Nephron progenitor cell (in vitro differentiated cells): ENCODE measurements around the gene PARP16.
A peak's percentile ranks its signal among the peaks of the same experiment; 100 is the strongest.
"Not testable (repeated sequence)": the region's sequence is repeated elsewhere in the genome, so short reads cannot be mapped to it uniquely, and the experiment has no call there.

Source experiments
- DNase-seq: peaks from one replicate; pipeline ENCODE4 v3.0.0; 2021
- H3K27ac Mint-ChIP-seq: 2 replicates; pipeline ENCODE4 v1.8.0; 2021; ENCODE audit warnings: mild to moderate bottlenecking, moderate library complexity, mixed read lengths
- H3K27me3 Mint-ChIP-seq: 2 replicates; pipeline ENCODE4 v1.8.0; 2021; ENCODE audit warnings: mild to moderate bottlenecking, low read depth, mixed read lengths; ENCODE audit not compliant: poor library complexity
- H3K36me3 Mint-ChIP-seq: 2 replicates; pipeline ENCODE4 v1.8.0; 2021; ENCODE audit warnings: low read depth, mixed read lengths
- H3K4me1 Mint-ChIP-seq: 2 replicates; pipeline ENCODE4 v1.8.0; 2021; ENCODE audit warnings: mixed read lengths
- H3K4me3 Mint-ChIP-seq: 2 replicates; pipeline ENCODE4 v1.8.0; 2021; ENCODE audit warnings: mild to moderate bottlenecking, moderate library complexity, mixed read lengths
- H3K9me3 Mint-ChIP-seq: 2 replicates; pipeline ENCODE4 v1.8.0; 2021; ENCODE audit warnings: mild to moderate bottlenecking, moderate library complexity, mixed read lengths
- CTCF ChIP-seq: fragments of 200-600 bp; sonication (generic); IDR thresholded peaks from 2 replicates; pipeline ENCODE4 v1.5.0; 2021; ENCODE audit warnings: antibody characterized with exemption

The PARP16 gene

GRCh38 chr15:65248511-65249255 is 38.0 kb downstream of the PARP16 start:
- peaks cover 10% of the 10 kb centered on the region for H3K9me3 Mint-ChIP-seq
- no peak for TF ChIP-seq CTCF
- H3K36me3 Mint-ChIP-seq: peaks cover 34% of the 10 kb centered on the region
- H3K27me3 Mint-ChIP-seq: peaks cover 3% of the 10 kb centered on the region
- DNase-seq: peak; percentile 10
- peaks cover 58% of the 10 kb centered on the region for H3K4me1 Mint-ChIP-seq
- no peak overlapping the region for H3K4me3 Mint-ChIP-seq
- peak overlapping the region; percentile 95 for H3K27ac Mint-ChIP-seq

- no peak for DNase-seq
- H3K4me1 Mint-ChIP-seq: peaks cover 58% of the 10 kb centered on the region
- peaks cover 25% of the 10 kb centered on the region for H3K36me3 Mint-ChIP-seq
- peak overlapping the region; percentile 98 for H3K27ac Mint-ChIP-seq
- no peak overlapping the region for H3K4me3 Mint-ChIP-seq
- peaks cover 10% of the 10 kb centered on the region for H3K9me3 Mint-ChIP-seq
- TF ChIP-seq CTCF: no peak
- H3K27me3 Mint-ChIP-seq: peaks cover 8% of the 10 kb centered on the region
Observed at GRCh38 chr15:65246939-65247338, 39.7 kb downstream of the PARP16 start.

DNA sequence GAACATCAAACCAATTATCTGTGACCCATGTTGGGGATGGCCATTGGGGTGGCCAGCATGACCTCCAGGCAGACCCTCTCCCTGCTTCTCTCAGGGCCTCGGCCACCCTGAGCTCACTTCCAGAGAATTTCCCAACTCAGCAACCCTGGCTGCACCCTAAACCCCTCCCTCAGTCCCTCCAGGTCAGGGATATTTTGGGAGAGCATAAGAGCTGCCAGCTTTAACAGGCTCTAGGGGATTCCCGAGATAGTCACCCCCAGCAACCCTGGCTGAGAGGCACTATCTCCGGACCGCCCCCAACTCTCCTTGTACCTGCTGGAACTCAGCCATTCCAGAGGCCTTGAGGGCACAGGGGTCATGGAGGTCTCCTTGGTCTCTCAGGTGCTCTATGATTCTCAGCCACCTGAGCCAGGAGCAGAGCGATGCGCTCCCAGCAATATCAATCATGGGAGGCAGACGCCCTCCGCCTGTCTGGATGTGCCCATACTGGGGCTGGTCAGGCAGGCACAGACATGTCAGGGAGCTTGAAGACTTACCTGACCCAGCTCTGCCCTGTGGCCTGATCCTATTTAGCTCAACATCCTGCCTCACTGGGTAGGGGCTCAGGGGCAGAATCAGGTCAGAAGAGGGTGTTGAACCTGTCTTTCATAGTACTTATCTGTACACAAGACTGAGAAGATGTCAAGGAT is 40.5 kb downstream of the PARP16 start:
- peaks cover 8% of the 10 kb centered on the region for H3K27me3 Mint-ChIP-seq
- no peak overlapping the region for H3K4me3 Mint-ChIP-seq

GRCh38 chr15:65245096-65245856 is 41.4 kb downstream of the PARP16 start:
- Mint-ChIP-seq H3K27ac (peak overlapping the region; percentile 97), H3K27me3 (peaks cover 8% of the 10 kb centered on the region), H3K36me3 (peaks cover 25% of the 10 kb centered on the region), H3K4me3 (no peak overlapping the region), H3K9me3 (peaks cover 10% of the 10 kb centered on the region), H3K4me1 (peaks cover 53% of the 10 kb centered on the region)
- no peak for TF ChIP-seq CTCF
- no peak for DNase-seq

More for the DNA sequence above, 40.5 kb downstream of the PARP16 start:
- TF ChIP-seq CTCF: no peak
- Mint-ChIP-seq H3K27ac (peak overlapping the region; percentile 97), H3K9me3 (peaks cover 10% of the 10 kb centered on the region), H3K4me1 (peaks cover 58% of the 10 kb centered on the region), H3K36me3 (peaks cover 25% of the 10 kb centered on the region)
- DNase-seq: no peak

GRCh38 chr15:65244638-65245037 is 42.0 kb downstream of the PARP16 start:
- peaks cover 25% of the 10 kb centered on the region for H3K36me3 Mint-ChIP-seq
- no peak for TF ChIP-seq CTCF
- H3K4me3 Mint-ChIP-seq: no peak overlapping the region
- no peak for DNase-seq
- peaks cover 10% of the 10 kb centered on the region for H3K9me3 Mint-ChIP-seq
- peak overlapping the region; percentile 78 for H3K27ac Mint-ChIP-seq
- H3K4me1 Mint-ChIP-seq: peaks cover 51% of the 10 kb centered on the region
- H3K27me3 Mint-ChIP-seq: peaks cover 8% of the 10 kb centered on the region

GRCh38 chr15:65236443-65236842 is 50.2 kb downstream of the PARP16 start:
- not testable (repeated sequence) for H3K4me3 Mint-ChIP-seq, H3K27ac Mint-ChIP-seq, H3K9me3 Mint-ChIP-seq

More at GRCh38 chr15:65236443-65236842, 50.2 kb downstream of the PARP16 start:
- DNase-seq, H3K27me3 Mint-ChIP-seq, H3K36me3 Mint-ChIP-seq: not testable (repeated sequence)
- H3K4me1 Mint-ChIP-seq: peaks cover 16% of the 10 kb centered on the region
